AG10803 (cell line): ENCODE results near the gene DENND1A.

ENCODE experiments used
- DNase-seq: peaks from one replicate; pipeline ENCODE4 v3.0.0; 2010; ENCODE audit warnings: low read depth
- H3K4me3 ChIP-seq: 2 replicates; pipeline ENCODE4 v1.5.1; 2011; ENCODE audit warnings: mild to moderate bottlenecking, low read length, control low read depth
- TF ChIP-seq, protein P1 (sequence below): conservative IDR thresholded peaks from 2 replicates; pipeline ENCODE4 v1.5.1; 2011; ENCODE audit warnings: mild to moderate bottlenecking, low read length, control low read depth, inconsistent platforms

DENND1A gene

DNA sequence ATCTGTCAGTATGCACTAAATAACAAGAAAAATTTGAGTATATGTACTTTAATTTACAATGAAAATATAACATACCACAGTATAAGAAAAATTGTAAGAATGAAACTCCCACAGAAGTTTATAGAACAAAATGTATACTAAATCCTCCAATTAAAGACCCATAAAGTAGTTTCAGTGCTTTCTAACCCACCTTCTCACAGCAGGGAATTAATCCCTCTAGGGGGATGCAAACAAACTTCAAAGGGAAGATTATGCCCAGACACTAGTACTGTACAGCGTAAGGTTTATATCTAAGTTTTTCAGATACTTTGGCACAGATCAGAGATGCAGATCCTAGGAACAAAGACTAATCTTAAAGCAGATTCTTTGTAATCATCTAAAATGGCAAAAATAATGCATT lies 57.2 kb downstream of the DENND1A start:
- TF ChIP-seq, protein P1, sequence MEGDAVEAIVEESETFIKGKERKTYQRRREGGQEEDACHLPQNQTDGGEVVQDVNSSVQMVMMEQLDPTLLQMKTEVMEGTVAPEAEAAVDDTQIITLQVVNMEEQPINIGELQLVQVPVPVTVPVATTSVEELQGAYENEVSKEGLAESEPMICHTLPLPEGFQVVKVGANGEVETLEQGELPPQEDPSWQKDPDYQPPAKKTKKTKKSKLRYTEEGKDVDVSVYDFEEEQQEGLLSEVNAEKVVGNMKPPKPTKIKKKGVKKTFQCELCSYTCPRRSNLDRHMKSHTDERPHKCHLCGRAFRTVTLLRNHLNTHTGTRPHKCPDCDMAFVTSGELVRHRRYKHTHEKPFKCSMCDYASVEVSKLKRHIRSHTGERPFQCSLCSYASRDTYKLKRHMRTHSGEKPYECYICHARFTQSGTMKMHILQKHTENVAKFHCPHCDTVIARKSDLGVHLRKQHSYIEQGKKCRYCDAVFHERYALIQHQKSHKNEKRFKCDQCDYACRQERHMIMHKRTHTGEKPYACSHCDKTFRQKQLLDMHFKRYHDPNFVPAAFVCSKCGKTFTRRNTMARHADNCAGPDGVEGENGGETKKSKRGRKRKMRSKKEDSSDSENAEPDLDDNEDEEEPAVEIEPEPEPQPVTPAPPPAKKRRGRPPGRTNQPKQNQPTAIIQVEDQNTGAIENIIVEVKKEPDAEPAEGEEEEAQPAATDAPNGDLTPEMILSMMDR, result no peak
- DNase-seq, result no peak
- no peak overlapping the region for H3K4me3 ChIP-seq

DNA sequence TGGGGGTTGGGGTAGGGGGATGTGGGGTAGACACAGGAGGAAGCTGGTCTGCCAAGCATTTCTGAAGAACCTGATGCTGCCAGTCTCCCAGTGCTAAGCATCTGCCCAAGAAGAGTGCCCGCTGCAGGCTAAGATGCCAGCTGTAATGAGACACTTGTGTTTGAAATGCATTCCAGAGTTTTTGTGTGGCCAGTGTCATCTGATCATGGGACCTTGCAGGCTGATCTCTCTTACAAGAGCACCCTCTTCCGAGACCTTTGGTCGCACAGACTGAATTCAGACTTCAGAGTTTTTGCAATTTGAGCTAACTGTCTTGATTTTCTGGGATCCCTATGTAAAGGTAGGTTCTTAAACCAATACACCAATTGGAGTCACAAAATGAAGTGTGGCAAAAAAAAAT lies 58.1 kb downstream of the DENND1A start:
- H3K4me3 ChIP-seq, result no peak overlapping the region
- peak; percentile 22 for DNase-seq
- TF ChIP-seq, protein P1, result no peak; the same call in 1 of the 2 replicates

GRCh38 chr9:123868002-123868401 lies 61.9 kb downstream of the DENND1A start:
- TF ChIP-seq, protein P1, result no peak
- no peak for DNase-seq
- H3K4me3 ChIP-seq, result no peak overlapping the region

- no peak overlapping the region for H3K4me3 ChIP-seq
- DNase-seq, result no peak
- TF ChIP-seq, protein P1, result no peak
Observed at GRCh38 chr9:123867034-123867433, 62.9 kb downstream of the DENND1A start.

- H3K4me3 ChIP-seq, result no peak overlapping the region
- peak; percentile 42 for DNase-seq
- TF ChIP-seq, protein P1, result no peak
Observed at GRCh38 chr9:123866497-123866896, 63.4 kb downstream of the DENND1A start.

DNA sequence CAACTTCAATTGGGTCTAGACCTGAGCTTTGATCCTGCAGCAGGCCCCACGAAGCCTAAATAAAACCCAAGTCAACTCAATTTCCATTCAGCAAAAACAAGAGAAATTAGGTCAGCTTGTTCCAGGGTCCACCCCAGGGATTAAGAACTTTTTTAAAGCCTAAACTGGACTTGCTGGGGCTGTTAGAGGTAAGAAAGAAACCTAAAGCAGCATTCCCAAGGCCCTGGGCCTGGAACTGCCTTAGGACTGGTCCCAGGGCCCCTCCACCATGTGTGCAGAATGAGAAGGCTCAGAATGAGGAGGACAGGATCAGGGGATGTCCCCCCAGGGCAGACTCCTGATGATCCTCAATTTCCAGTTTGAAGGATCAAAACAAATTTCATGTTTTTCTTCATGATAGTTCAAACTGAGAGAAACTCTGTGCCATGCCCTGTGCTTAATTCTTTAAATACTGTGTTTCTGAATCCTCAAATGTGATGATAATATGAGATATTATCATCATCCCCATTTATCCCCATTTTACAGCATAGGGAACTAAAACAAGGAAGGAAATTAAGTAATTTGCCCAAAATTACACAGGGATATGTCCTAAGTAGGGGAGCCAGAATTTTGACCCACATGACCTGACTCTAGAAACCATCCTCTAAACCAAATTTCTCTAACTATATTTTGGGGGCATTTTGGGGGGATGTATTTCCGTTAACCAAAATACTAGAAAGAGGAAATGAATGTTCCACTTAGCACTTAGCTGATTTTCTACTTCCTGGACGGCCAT lies 64.5 kb downstream of the DENND1A start:
- no peak overlapping the region for H3K4me3 ChIP-seq
- no peak for DNase-seq
- TF ChIP-seq, protein P1, result no peak

GRCh38 chr9:123864251-123864650 lies 65.7 kb downstream of the DENND1A start:
- no peak overlapping the region for H3K4me3 ChIP-seq
- no peak for DNase-seq
- TF ChIP-seq, protein P1, result no peak
